ENCODE data around the gene PSENEN. TPM values are rescaled to one million over a fixed set of nuclear protein-coding genes. Genes with fewer than 3 reads are reported as not detected.

PSENEN gene
- total and polyA plus RNA-seq, 9 of the 15 experiments (the other 6 are each of a cell fraction or from before 2014, with no cell fraction given): 34.5 to 299 (median 61.1) TPM

DNA sequence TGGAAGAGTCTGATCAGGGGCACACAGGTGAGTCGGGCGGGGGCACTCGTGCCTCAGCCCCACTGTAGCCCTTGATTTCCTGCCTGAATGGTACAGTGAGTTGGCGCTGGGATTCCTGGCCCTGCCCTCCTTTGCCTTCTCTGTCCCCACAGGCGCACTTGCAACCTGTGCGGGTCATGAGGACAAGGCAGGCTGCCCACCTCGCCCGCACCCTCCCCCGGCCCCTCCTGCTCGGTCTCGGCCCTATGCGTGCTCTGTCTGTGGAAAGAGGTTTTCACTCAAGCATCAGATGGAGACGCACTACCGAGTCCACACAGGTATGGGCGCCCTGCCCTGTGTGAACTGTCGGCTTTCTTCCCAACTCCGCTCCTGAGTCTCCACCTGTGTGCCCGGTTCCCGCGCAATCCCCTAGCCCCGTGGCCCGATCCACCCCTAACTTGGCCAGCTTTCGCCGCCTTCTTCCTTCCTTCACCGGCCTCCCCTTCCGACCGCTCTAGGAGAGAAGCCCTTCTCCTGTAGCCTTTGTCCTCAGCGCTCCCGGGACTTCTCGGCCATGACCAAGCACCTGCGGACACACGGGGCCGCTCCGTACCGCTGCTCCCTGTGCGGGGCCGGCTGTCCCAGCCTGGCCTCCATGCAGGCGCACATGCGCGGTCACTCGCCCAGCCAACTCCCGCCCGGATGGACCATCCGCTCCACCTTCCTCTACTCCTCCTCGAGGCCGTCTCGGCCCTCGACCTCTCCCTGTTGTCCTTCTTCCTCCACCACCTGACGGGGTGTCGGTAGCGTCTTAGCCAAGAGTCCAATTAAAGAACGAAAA, 29.3 kb upstream of the PSENEN start:
- in situ Hi-C loops (cut with MboI) (no loop called here), intact Hi-C loops (cut with micrococcal nuclease) (loop anchor here (2.0 kb wide), 2 partner anchors 105 to 161 kb away; no protein-coding TSS in a partner anchor)
- Histone ChIP-seq H3K4me3 (peak overlapping the region; percentile 96), H3K79me2 (ENCODE audit: control insufficient read depth, insufficient read depth, low read length) (peaks cover 28% of the 10 kb centered on the region), H3K4me1 (replicated peaks in 1 of 2; ENCODE audit: control insufficient read depth in 2 of 2, insufficient read depth in 2 of 2, low read length in 2 of 2) (peaks cover 14 to 60% of the 10 kb centered on the region in 2 experiments), H3K9me3 (replicated peaks; ENCODE audit: control insufficient read depth, insufficient read depth, low read depth, low read length) (no peaks in the 10 kb centered on the region), H4K20me1 (replicated peaks; ENCODE audit: control insufficient read depth, insufficient read depth, low read length) (0 out of 2 replicates have a peak, but pooled peaks cover 11% of the 10 kb centered on the region), H3K27me3 (ENCODE audit: control insufficient read depth in 2 of 2, insufficient read depth in 2 of 2, low read length in 2 of 2) (peaks cover 6 to 32% of the 10 kb centered on the region in 2 experiments; a peak in 4 of 5 replicates), H3K9me1 (ENCODE audit: control insufficient read depth, insufficient read depth, low read length) (no peaks in the 10 kb centered on the region), H3K9ac (ENCODE audit: insufficient read depth in 1 of 2, low read depth in 2 of 2, low read length in 2 of 2) (peak overlapping the region; percentile 78 to 91), H2AFZ (ENCODE audit: low read depth, low read length) (peak overlapping the region; percentile 94), H3K36me3 (ENCODE audit: control insufficient read depth, insufficient read depth, low read length) (peaks cover 18% of the 10 kb centered on the region; the same call in 2 of the 3 replicates), H3K4me2 (ENCODE audit: insufficient read depth, low read length) (peak overlapping the region; percentile 89), H3K27ac (ENCODE audit: extremely low read depth, low read depth, low read length) (peak overlapping the region; percentile 79)
- FAIRE-seq (no peak), ATAC-seq (peak; percentile 25), DNase-seq (ENCODE audit: extremely low read depth in 1 of 4, low spot score in 3 of 4) (peak in 3 of 4 experiments; percentile 45 to 48 (median 47))
- ChIA-PET CTCF (ENCODE audit: low intra/inter-chr PET ratio) (interaction anchor here (0.6 to 3.0 kb wide), 10 partner anchors 15 to 364 kb away, joined by 3 to 76 read pairs (median 4); partner anchors contain the start of gene TMEM147), POLR2A (interaction anchor here (0.6 kb wide), 1 partner anchor 52 kb away, joined by 3 read pairs; no protein-coding TSS in a partner anchor)
- no TSS peak for BruUV-seq (replicated peaks)
- 45% methylated on average over 40 of the region's 52 CpGs for WGBS (ENCODE audit: insufficient coverage, low coverage, missing lambda C conversion rate)
- TF ChIP-seq GTF2F1 (IDR thresholded peaks at IDR 0.05; ENCODE audit: low read depth, low read length) (no peak), MAX (CRISPR knock-in tag; IDR thresholded peaks at IDR 0.05) (peak; percentile 78), SNIP1 (IDR thresholded peaks at IDR 0.05; ENCODE audit: low read depth) (no peak), MIER1 (IDR thresholded peaks at IDR 0.05; ENCODE audit: low read depth) (no peak)
- TF ChIP-seq, protein P1, sequence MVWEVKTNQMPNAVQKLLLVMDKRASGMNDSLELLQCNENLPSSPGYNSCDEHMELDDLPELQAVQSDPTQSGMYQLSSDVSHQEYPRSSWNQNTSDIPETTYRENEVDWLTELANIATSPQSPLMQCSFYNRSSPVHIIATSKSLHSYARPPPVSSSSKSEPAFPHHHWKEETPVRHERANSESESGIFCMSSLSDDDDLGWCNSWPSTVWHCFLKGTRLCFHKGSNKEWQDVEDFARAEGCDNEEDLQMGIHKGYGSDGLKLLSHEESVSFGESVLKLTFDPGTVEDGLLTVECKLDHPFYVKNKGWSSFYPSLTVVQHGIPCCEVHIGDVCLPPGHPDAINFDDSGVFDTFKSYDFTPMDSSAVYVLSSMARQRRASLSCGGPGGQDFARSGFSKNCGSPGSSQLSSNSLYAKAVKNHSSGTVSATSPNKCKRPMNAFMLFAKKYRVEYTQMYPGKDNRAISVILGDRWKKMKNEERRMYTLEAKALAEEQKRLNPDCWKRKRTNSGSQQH (CRISPR knock-in tag; IDR thresholded peaks at IDR 0.05): no peak
- TF ChIP-seq, protein P2, sequence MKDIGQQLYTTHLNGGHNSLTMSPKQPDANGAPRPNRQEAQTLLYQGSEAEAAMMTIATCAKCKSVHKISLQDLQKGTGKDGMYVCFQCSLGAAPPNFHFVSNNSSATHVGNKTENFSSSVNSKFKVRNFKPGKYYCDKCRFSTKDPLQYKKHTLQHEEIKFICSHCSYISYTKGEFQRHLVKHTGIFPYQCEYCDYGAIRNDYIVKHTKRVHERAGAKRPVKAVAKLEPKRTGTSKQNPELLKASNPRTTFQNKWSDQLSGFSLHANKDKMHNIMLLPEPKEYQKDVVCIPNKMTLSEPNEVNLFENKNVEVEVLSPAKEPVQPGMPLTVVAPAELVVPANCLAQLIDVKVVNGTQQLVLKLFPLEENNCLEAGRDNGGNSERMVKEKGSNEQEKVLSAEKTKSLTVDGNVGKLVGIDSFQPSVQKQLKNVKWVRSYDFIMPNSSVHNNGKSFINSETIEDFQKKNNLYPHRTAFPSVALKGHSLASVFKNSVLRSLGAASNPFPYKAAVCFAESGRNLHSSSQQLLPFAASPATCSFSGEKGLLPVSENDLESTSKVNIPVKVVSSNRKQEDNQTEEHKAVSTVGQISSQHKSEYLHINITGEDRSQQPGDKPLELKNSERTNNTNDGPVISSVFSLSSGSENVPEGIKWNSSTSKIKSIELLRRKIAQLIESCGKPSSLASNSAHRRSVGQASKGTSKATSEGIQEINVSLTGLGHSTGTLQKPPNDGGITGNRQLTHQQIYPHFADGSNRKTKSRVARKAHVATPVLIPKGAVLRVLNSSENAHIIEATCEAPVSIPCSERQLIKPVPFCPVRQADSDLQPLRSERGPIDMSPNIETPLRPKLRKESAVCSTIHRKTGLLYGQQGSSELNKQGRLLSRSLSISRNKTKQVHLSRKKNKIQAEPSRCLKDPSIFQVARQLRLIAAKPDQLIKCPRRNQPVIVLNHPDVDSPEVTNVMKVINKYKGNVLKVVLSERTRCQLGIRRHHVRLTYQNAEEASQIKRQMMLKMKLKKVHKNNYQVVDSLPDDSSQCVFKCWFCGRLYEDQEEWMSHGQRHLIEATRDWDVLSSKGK (CRISPR knock-in tag; IDR thresholded peaks at IDR 0.05): no peak
